ENCODE measurements around the gene SRPK3.

Gene SRPK3

DNA sequence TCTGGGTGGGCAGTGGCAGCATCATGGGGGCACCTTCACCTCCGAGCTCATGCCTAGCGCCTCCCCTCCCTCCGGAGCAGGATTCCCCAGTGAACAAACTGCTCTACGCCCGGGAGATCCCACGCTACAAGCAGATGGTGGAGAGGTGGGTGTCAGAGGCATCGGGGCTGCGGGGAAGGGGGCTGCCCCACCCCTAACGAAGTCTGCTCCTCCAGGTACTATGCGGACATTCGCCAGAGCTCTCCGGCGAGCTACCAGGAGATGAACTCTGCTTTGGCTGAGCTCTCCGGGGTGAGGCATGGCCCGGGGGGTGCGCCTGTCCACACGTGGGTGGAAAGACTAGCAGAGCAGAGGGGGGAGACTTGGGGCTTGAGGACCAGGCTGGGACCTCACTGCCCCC is 2.7 kb upstream of the SRPK3 start:
- DNase-seq (ENCODE audit: low read depth) = no peak
- H3K4me3 ChIP-seq (ENCODE audit: low read length) = no peak overlapping the region
- TF ChIP-seq, protein P1, sequence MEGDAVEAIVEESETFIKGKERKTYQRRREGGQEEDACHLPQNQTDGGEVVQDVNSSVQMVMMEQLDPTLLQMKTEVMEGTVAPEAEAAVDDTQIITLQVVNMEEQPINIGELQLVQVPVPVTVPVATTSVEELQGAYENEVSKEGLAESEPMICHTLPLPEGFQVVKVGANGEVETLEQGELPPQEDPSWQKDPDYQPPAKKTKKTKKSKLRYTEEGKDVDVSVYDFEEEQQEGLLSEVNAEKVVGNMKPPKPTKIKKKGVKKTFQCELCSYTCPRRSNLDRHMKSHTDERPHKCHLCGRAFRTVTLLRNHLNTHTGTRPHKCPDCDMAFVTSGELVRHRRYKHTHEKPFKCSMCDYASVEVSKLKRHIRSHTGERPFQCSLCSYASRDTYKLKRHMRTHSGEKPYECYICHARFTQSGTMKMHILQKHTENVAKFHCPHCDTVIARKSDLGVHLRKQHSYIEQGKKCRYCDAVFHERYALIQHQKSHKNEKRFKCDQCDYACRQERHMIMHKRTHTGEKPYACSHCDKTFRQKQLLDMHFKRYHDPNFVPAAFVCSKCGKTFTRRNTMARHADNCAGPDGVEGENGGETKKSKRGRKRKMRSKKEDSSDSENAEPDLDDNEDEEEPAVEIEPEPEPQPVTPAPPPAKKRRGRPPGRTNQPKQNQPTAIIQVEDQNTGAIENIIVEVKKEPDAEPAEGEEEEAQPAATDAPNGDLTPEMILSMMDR (conservative IDR thresholded peaks at IDR 0.05; ENCODE audit: low read depth, low read length) = no peak

DNA sequence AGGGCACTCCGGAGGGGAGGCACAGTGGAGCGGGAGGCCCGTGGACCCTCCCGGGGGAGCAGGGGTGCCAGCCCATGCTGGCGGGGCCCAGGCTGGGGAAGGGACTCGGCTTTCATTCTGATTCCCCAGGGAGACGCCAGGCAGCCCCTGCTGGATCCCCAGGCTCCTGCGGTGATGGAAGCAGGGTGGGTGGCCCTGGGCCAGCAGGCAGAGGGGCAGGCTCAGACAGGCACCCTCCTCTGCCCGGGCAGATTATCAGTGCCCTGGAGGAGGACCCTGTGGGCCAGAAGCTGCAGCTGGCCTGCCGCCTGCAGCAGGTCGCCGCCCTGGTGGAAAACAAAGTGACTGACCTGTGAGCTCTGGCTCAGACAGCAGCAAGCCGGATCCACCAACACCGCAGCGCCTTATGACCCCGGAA is 2.1 kb upstream of the SRPK3 start:
- TF ChIP-seq, protein P1 (conservative IDR thresholded peaks at IDR 0.05; ENCODE audit: low read depth, low read length) = no peak
- H3K4me3 ChIP-seq (ENCODE audit: low read length) = no peak overlapping the region
- DNase-seq (ENCODE audit: low read depth) = no peak

DNA sequence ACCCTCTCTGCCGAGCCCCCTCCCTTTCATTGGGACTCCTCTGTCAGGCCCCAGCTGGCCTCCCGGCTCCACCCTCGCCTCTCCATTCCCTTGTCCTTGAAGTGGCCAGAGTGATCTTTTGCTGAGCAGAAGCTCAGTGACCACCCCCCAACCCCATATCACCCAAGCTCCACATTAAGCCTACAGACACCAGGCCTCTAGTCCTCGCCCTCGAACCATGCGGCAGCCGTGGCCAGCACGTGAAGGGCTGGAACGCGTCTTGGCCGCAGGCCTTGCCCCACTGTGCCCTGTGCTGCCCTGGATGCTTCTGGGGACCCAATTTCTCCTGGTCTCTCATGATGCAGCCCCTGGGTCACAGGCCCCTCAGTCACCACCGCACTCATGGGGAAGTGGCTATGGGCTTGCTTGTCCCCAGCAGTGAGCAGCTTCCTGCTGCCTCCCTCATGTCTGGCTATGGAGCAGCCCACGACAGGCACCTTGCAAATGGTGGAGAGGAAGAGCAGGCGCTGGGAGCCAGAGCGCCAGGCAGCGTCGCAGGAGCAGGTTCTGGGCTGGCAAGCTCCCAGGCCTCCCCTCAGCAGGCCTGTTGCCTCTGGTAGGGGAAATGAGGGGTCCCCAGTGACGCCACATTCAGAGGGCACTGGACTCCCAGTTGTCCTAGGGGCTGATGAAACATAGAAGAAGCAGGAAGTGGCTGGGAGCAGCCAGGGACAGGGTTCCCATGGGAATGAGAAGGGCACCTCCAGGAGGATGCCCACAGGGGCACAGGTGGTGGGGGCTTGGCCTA is 757 bp upstream of the SRPK3 start:
- TF ChIP-seq, protein P1 (conservative IDR thresholded peaks at IDR 0.05; ENCODE audit: low read depth, low read length) = no peak
- H3K4me3 ChIP-seq (ENCODE audit: low read length) = no peak overlapping the region
- DNase-seq (ENCODE audit: low read depth) = no peak

DNA sequence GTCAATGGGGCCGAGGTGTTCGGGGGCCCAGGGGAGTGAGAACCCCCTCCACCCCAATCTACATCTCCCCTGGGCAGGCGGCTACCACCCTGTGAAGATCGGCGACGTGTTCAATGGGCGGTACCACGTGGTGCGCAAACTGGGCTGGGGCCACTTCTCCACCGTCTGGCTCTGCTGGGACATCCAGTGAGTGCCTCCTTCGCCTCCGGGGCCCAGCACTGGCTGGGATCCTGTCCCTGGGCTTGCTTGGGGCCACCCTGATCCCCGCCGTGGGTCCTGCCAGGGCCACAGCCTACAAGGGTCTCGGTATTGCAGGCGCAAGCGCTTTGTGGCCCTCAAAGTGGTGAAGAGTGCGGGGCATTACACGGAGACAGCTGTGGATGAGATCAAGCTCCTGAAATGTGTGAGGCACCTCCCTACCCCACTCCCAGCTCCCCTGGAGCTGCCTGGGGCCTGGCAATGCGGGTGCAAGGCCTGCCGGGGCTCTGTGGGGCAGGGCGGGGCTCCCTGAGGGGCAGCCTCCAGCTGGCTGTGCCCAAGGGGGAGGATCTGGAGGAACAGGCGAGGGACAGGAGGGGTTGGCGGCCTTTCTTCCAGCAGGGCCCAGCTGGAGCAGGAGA is 697 bp downstream of the SRPK3 start:
- H3K4me3 ChIP-seq (ENCODE audit: low read length) = no peak overlapping the region
- no peak for DNase-seq (ENCODE audit: low read depth)
- TF ChIP-seq, protein P1 (conservative IDR thresholded peaks at IDR 0.05; ENCODE audit: low read depth, low read length) = no peak

DNA sequence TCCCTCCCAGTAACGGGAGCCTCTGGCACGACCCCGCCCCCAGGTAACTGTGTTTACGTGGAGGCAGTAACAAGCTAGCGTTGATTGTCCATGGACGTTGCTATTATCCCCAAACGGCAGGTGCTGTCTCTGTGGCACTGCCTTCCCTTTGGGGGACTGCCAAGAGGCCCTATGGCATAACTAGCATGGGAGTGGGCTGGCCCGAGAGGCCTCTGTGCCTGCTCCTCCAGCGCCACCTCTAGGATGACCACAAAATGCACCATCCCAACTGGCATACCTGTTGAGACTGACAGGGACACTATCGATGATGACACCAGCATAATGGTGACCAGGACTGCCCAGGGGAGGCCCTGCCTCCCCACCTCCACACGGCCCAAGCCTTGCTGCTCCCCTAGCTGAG is 1.5 kb downstream of the SRPK3 start:
- no peak for DNase-seq (ENCODE audit: low read depth)
- no peak overlapping the region for H3K4me3 ChIP-seq (ENCODE audit: low read length)
- TF ChIP-seq, protein P1 (conservative IDR thresholded peaks at IDR 0.05; ENCODE audit: low read depth, low read length) = peak; percentile 17

DNA sequence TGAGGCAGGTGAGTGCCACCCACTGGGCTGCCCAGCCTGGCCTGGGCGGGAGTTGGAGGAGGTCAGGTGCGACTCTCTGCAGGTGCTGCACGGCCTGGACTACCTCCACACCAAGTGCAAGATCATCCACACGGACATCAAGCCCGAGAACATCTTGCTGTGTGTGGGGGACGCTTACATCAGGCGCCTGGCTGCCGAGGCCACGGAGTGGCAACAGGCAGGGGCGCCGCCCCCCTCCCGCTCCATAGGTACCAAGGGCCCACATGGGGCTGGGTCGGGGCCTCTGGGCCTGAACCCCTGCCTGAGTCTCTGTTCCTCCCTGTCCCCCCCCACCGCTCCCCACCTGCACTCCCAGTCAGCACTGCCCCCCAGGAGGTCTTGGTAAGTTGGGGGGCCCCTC is 2.0 kb downstream of the SRPK3 start:
- TF ChIP-seq, protein P1 (conservative IDR thresholded peaks at IDR 0.05; ENCODE audit: low read depth, low read length) = no peak
- no peak for DNase-seq (ENCODE audit: low read depth)
- H3K4me3 ChIP-seq (ENCODE audit: low read length) = no peak overlapping the region
